ENCODE data around the gene PLIN5. TPM values are rescaled to one million over a fixed set of nuclear protein-coding genes. Genes with fewer than 3 reads are reported as not detected.

Gene PLIN5
- total RNA-seq, 1 experiment from 2014 or later, result 8.1 TPM

DNA sequence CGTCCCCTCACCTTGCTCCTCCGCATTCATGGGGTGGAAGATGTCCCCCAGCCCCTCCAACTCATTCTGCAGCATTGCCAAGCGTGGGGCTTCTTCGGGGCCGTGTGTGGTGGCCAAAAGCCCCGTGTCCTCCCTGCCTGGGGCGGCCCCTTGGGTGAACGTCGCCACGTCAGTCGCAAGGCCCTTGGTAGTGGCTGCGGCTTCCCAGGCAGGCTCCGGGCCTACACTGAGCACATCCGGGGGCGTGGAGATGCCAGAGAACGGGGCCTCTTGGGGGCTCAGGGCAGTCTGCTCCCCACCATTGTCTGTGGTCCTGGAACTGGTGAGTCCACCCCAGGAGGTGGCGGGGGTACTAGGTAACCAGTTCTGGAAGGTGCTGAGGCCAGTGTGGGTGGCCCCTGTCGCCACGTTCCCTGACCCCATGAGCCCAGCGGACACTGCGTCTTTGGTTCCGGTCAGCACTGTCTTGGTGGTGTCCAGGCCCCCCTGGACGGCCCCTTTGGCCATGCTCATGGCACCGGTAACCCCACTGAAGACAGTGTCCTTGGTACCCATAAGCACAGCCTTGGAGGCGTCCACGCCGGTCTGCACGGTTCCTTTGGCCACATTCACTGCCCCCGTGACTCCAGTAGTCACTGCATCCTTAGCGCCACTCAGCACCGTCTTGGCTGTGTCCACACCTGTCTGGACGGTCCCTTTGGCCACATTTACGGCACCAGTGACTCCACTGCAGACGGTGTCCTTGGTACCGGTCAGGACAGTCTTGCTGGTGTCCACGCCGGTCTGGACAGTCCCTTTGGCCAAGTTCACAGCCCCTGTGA is 24.4 kb downstream of the PLIN5 start:
- intact Hi-C loops (cut with micrococcal nuclease), result no loop called here
- no peak for ATAC-seq
- BruUV-seq (replicated peaks), result no TSS peak
- H3K4me1 ChIP-seq (ENCODE audit: control insufficient read depth in 1 of 2, insufficient read depth in 2 of 2, low read length in 2 of 2), result peaks cover 0 to 11% of the 10 kb centered on the region in 2 experiments; a peak in 2 of 4 replicates
- H3K4me3 ChIP-seq (replicated peaks in 1 of 2; ENCODE audit: low read depth in 1 of 2, low read length in 2 of 2), result no peak overlapping the region
- POLR2A ChIA-PET, result no interaction called here
- no peaks in the 10 kb centered on the region for H3K27me3 ChIP-seq (ENCODE audit: insufficient read depth, low read length)
- no peaks in the 10 kb centered on the region for H3K9me2 ChIP-seq (ENCODE audit: insufficient read depth)
- H3K9me3 ChIP-seq (ENCODE audit: control insufficient read depth in 1 of 2, insufficient read depth in 1 of 2, low read depth in 1 of 2, low read length in 2 of 2), result no peaks in the 10 kb centered on the region
- no peak overlapping the region for H3K9ac ChIP-seq (ENCODE audit: low read length)
- CTCF ChIA-PET, result no interaction called here
- H3K36me3 ChIP-seq (ENCODE audit: control insufficient read depth in 1 of 2, insufficient read depth in 2 of 2, low read length in 2 of 2), result no peaks in the 10 kb centered on the region
- RAD21 ChIA-PET (ENCODE audit: low non-redundant PET in 1 of 2, low total read pairs in 2 of 2, uncharacterized antibody in 2 of 2, unreplicated experiment in 2 of 2), result no interaction called here
- H2AFZ ChIP-seq (ENCODE audit: low read depth, low read length, poor library complexity, severe bottlenecking), result no peak overlapping the region
- H4K20me1 ChIP-seq (ENCODE audit: insufficient read depth), result no peaks in the 10 kb centered on the region
- no peak overlapping the region for H3K4me2 ChIP-seq (ENCODE audit: low read length)
- TF ChIP-seq, protein P1, sequence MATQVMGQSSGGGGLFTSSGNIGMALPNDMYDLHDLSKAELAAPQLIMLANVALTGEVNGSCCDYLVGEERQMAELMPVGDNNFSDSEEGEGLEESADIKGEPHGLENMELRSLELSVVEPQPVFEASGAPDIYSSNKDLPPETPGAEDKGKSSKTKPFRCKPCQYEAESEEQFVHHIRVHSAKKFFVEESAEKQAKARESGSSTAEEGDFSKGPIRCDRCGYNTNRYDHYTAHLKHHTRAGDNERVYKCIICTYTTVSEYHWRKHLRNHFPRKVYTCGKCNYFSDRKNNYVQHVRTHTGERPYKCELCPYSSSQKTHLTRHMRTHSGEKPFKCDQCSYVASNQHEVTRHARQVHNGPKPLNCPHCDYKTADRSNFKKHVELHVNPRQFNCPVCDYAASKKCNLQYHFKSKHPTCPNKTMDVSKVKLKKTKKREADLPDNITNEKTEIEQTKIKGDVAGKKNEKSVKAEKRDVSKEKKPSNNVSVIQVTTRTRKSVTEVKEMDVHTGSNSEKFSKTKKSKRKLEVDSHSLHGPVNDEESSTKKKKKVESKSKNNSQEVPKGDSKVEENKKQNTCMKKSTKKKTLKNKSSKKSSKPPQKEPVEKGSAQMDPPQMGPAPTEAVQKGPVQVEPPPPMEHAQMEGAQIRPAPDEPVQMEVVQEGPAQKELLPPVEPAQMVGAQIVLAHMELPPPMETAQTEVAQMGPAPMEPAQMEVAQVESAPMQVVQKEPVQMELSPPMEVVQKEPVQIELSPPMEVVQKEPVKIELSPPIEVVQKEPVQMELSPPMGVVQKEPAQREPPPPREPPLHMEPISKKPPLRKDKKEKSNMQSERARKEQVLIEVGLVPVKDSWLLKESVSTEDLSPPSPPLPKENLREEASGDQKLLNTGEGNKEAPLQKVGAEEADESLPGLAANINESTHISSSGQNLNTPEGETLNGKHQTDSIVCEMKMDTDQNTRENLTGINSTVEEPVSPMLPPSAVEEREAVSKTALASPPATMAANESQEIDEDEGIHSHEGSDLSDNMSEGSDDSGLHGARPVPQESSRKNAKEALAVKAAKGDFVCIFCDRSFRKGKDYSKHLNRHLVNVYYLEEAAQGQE (IDR thresholded peaks at IDR 0.05; ENCODE audit: low read depth), result no peak
- TF ChIP-seq ELF1 (IDR thresholded peaks at IDR 0.05; ENCODE audit: borderline replicate concordance, low read depth) (no peak), EZH2phosphoT487 (IDR thresholded peaks at IDR 0.05; ENCODE audit: borderline replicate concordance) (no peak), JUND (IDR thresholded peaks at IDR 0.05) (no peak), ZFX (IDR thresholded peaks at IDR 0.05) (no peak), SRF (IDR thresholded peaks at IDR 0.05; ENCODE audit: low read depth) (no peak), TCF7L2 (IDR thresholded peaks at IDR 0.05; ENCODE audit: borderline replicate concordance, extremely low read depth, insufficient read depth, insufficient read length) (no peak), CEBPB (IDR thresholded peaks at IDR 0.05; ENCODE audit: low read depth) (no peak), FOSL1 (IDR thresholded peaks at IDR 0.05; ENCODE audit: low read depth) (no peak), SIN3A (IDR thresholded peaks at IDR 0.05; ENCODE audit: low read depth) (no peak), POLR2A (IDR thresholded peaks at IDR 0.05; ENCODE audit: borderline replicate concordance, extremely low read depth, insufficient read depth, insufficient read length) (no peak)
- TF ChIP-seq, protein P2, sequence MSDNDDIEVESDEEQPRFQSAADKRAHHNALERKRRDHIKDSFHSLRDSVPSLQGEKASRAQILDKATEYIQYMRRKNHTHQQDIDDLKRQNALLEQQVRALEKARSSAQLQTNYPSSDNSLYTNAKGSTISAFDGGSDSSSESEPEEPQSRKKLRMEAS (IDR thresholded peaks at IDR 0.05), result no peak
- H3K27ac ChIP-seq (ENCODE audit: low read depth, low read length), result no peak overlapping the region
- no peaks in the 10 kb centered on the region for H3K79me2 ChIP-seq (ENCODE audit: insufficient read depth, low read length)
- no peak for DNase-seq (ENCODE audit: low read depth, low spot score)

Data from HCT116 (cell line).